ENCODE measurements around the gene C5orf24.
"Not testable (repeated sequence)": the region's sequence is repeated elsewhere in the genome, so short reads cannot be mapped to it uniquely, and the experiment has no call there.

The C5orf24 gene

DNA sequence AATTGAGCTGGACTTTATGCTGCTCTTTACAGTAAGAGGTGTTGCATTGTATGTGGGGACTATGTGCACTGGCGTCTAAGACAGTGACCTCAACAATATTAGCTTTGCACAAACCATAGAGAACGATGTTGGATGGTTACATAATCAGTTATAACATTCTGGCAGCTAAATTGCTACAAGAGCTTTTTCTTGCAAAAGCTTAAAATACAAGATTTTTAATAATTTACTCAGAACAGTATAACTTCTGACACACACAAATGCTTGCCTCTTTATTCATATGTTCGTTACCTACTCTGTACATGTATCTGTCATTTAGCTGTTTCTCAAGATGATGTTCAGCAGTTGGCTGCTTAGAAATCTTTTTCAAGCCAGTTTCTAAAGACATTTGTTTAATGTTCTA, 11.6 kb downstream of the C5orf24 start:
- Histone ChIP-seq H3K27me3 (ENCODE audit: control insufficient read depth, insufficient read depth, low read length) (no peaks in the 10 kb centered on the region), H3K36me3 (ENCODE audit: insufficient read depth, low read length) (peaks cover 64% of the 10 kb centered on the region), H3K4me1 (ENCODE audit: control insufficient read depth, insufficient read depth, low read length) (no peaks in the 10 kb centered on the region), H3K9me3 (replicated peaks; ENCODE audit: low read length) (no peaks in the 10 kb centered on the region), H3K4me3 (ENCODE audit: low read length) (no peak overlapping the region), H3K4me2 (ENCODE audit: low read length) (no peak overlapping the region), H3K9ac (ENCODE audit: low read depth, low read length) (no peak overlapping the region)

DNA sequence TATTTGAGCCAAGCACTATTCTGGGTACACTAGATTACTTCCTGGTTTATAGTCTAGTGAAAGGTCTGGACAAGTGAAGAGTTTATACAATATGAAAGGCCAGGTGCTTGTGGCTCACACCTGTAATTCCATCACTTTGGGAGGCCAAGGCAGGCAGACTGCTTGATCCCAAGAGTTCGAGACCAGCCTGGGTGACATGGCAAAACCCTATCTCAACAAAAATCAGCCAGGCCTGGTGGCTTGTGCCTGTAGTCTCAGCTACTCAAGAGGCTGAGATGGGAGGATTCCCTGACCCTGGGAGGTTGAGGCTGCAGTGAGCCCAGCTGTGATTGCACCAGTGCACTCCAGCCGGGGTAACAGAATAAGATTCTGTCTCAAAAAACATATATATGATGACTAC, 18.9 kb downstream of the C5orf24 start:
- no peaks in the 10 kb centered on the region for H3K4me1 ChIP-seq (ENCODE audit: control insufficient read depth, insufficient read depth, low read length)
- no peak overlapping the region for H3K4me2 ChIP-seq (ENCODE audit: low read length)
- no peak overlapping the region for H3K9ac ChIP-seq (ENCODE audit: low read depth, low read length)
- H3K4me3 ChIP-seq (ENCODE audit: low read length) = no peak overlapping the region
- no peaks in the 10 kb centered on the region for H3K27me3 ChIP-seq (ENCODE audit: control insufficient read depth, insufficient read depth, low read length)
- H3K36me3 ChIP-seq (ENCODE audit: insufficient read depth, low read length) = peaks cover 23% of the 10 kb centered on the region
- no peaks in the 10 kb centered on the region for H3K9me3 ChIP-seq (replicated peaks; ENCODE audit: low read length)

DNA sequence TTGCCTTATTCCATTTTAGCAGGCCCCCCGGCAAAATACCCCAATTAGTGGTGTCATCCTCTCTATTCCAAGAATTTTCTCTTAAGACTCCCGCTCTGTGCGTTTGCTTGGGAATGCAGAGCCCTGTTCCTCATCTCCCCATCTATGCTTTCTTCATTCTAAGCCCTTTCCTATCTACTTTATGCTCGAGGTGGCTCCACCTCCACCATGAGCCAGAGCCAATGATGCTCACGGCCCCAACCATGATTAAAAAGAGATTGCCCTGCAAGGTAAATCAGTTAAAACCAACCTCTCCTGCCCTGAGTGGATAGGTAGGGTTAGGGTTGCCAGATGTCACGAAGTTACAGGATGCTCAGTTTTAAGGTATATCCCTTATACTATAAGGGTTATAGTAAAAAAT, 27.7 kb downstream of the C5orf24 start:
- no peaks in the 10 kb centered on the region for H3K27me3 ChIP-seq (ENCODE audit: control insufficient read depth, insufficient read depth, low read length)
- peaks cover 11% of the 10 kb centered on the region for H3K4me1 ChIP-seq (ENCODE audit: control insufficient read depth, insufficient read depth, low read length)
- peak overlapping the region; percentile 91 for H3K4me2 ChIP-seq (ENCODE audit: low read length)
- H3K4me3 ChIP-seq (ENCODE audit: low read length) = peak overlapping the region; percentile 93
- H3K9me3 ChIP-seq (replicated peaks; ENCODE audit: low read length) = no peaks in the 10 kb centered on the region
- peak overlapping the region; percentile 95 for H3K9ac ChIP-seq (ENCODE audit: low read depth, low read length)
- no peaks in the 10 kb centered on the region for H3K36me3 ChIP-seq (ENCODE audit: insufficient read depth, low read length)

DNA sequence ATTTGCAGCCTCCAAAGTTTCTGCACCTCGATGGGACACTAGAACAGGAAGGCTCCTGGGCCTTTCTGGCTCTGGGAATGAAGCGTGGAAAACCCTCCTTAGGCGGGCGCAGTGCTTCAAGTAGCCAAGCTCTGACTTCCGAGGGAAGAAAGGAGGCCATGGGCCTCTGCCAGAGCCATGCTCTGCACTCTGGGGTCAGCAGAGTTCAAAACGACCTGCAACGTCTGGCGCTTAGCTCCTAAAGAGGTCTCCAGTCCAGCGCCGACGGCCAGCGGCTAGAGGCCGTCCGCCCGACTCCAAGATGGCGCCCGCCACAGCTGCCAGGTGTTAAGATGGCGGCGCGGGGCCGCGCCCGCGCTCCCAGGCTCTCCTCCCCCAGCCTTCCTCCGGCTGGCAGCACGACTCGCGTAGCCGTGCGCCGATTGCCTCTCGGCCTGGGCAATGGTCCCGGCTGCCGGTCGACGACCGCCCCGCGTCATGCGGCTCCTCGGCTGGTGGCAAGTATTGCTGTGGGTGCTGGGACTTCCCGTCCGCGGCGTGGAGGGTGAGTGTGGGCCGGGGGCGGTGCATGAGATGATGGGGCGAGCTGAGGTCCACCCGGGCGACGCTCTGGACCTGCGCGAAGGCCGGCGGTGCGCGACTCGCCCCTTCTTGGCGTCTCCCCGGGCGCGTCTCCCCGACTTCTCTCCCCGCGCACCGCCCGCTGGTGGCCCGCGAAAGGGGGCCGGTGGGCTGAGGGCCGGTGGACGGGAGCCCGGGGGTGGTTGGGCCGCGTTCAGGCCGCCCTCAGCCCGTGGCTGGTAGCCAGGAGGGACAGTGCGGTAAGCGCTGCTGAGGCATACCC, 28.4 kb downstream of the C5orf24 start, which contains the start of gene TXNDC15:
TXNDC15 (plus strand) TSS at position 385 of the 844 bp plus-strand sequence; CDS start at position 442, 57 bp downstream.
- Histone ChIP-seq H3K9me3 (replicated peaks; ENCODE audit: low read length) (no peaks in the 10 kb centered on the region), H3K4me3 (ENCODE audit: low read length) (peak within 1 kb of the TSS; percentile 93), H3K4me1 (ENCODE audit: control insufficient read depth, insufficient read depth, low read length) (peaks cover 11% of the 10 kb centered on the region)

DNA sequence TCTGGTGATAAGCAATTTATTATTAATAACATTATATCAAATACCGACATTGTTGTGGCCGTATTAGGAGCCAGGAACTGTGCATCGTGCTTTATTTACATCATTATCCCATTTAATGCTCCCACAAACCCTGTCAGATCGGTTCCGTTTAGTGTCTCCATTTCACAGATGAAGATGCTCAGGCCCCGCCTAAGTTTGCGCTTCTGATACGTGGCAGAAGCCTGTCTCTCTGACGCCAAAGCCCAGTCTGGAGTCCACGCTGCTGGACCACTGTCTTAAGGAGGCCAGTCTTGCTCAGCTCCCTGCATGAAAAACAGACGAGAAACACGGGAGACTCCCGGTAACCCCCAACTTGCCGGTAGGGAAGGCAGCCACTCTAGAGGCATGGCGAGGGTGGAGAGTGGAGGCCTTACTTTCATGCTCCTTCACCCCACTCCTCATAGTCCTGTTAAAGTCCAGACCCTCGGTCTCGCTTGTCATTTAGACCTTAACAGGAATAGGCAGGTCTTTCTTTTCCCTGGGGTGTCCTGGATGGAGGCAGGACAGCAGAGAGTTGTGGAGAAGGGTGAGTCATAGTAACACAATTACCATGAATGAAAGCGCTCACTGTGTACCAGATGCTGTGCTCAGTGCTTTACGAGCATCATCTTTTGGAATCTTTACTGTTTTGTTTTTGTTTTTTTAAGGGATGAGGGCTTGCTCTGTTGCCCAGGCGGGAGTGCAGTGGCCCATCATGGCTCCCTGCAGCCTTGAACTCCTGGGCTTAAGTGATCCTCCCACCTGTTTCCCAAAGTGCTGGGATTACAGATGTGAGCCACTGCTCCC, 29.3 kb downstream of the C5orf24 start:
- Histone ChIP-seq H3K4me3 (ENCODE audit: low read length) (peak overlapping the region; percentile 93), H3K27me3 (ENCODE audit: control insufficient read depth, insufficient read depth, low read length) (no peaks in the 10 kb centered on the region), H3K36me3 (ENCODE audit: insufficient read depth, low read length) (no peaks in the 10 kb centered on the region), H3K9ac (ENCODE audit: low read depth, low read length) (peak overlapping the region; percentile 95), H3K9me3 (replicated peaks; ENCODE audit: low read length) (no peaks in the 10 kb centered on the region), H3K4me2 (ENCODE audit: low read length) (peak overlapping the region; percentile 91), H3K4me1 (ENCODE audit: control insufficient read depth, insufficient read depth, low read length) (peaks cover 11% of the 10 kb centered on the region)

More for the DNA sequence above, 28.4 kb downstream of the C5orf24 start, which contains the start of gene TXNDC15:
- peak within 1 kb of the TSS; percentile 91 for H3K4me2 ChIP-seq (ENCODE audit: low read length)
- no peaks in the 10 kb centered on the region for H3K27me3 ChIP-seq (ENCODE audit: control insufficient read depth, insufficient read depth, low read length)
- no peaks in the 10 kb centered on the region for H3K36me3 ChIP-seq (ENCODE audit: insufficient read depth, low read length)
- peak within 1 kb of the TSS; percentile 95 for H3K9ac ChIP-seq (ENCODE audit: low read depth, low read length)

DNA sequence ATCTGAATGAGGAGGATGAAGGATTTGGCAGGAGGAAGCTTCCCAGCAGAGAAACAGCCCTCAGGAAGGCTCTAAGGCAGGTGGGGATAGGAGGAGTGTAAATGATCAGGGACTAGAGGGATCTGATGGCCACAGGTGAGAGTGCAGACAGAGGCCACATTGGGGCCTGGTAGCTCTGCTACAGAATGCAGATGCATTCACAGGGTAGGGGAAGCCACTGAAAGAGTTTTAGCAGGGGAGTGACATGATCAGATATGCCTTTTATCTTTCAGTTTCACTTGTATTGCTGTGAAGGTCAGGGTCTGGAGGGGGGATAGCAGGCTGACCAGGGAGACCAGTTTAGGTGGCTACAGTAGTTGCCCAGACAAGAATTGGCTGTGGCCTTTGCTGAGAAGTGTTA, 31.4 kb downstream of the C5orf24 start:
- H3K9ac ChIP-seq (ENCODE audit: low read depth, low read length) = no peak overlapping the region
- H3K4me1 ChIP-seq (ENCODE audit: control insufficient read depth, insufficient read depth, low read length) = peaks cover 11% of the 10 kb centered on the region
- H3K4me3 ChIP-seq (ENCODE audit: low read length) = no peak overlapping the region
- H3K36me3 ChIP-seq (ENCODE audit: insufficient read depth, low read length) = no peaks in the 10 kb centered on the region
- no peaks in the 10 kb centered on the region for H3K9me3 ChIP-seq (replicated peaks; ENCODE audit: low read length)
- H3K4me2 ChIP-seq (ENCODE audit: low read length) = no peak overlapping the region
- no peaks in the 10 kb centered on the region for H3K27me3 ChIP-seq (ENCODE audit: control insufficient read depth, insufficient read depth, low read length)

DNA sequence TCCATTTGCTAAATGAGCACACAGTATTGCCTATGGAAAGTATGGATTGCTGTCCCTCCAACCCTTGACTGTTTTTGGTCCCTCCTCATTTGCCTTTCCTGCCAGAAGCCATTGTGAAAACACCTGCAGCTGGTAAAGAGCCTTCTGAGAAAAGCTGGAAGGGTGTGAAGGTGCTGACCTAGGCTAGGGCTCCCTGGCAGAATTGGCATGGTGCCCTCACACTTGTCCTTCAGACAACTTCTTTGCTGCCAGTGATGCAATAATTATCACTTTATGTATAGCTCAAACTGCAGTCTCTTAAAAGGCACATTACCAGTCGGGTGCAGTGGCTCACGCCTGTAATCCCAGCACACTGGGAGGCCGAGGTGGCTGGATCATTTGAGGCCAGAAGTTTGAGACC, 32.6 kb downstream of the C5orf24 start:
- Histone ChIP-seq H3K9me3 (replicated peaks; ENCODE audit: low read length) (no peaks in the 10 kb centered on the region), H3K27me3 (ENCODE audit: control insufficient read depth, insufficient read depth, low read length) (no peaks in the 10 kb centered on the region), H3K4me2 (ENCODE audit: low read length) (no peak overlapping the region), H3K9ac (ENCODE audit: low read depth, low read length) (no peak overlapping the region), H3K4me3 (ENCODE audit: low read length) (no peak overlapping the region), H3K36me3 (ENCODE audit: insufficient read depth, low read length) (no peaks in the 10 kb centered on the region), H3K4me1 (ENCODE audit: control insufficient read depth, insufficient read depth, low read length) (peaks cover 11% of the 10 kb centered on the region)

DNA sequence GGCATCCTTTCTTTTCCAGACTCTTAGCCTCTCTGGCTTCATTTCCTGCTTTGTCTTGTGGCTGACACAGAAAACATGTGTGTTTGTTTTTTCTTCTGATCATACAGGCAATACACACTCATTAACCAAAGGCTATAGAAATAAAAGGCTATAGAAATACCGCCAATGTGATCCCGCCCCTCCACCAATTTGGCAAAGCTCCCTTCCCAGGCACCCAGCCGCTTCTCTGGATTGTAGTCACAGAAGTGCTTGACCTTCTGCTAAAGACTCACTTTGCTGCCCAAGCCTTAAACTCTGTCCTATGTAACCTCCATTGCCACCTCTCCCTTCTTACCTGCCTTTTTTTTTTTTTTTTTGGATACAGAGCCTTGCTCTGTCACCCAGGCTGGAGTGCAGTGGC, 33.7 kb downstream of the C5orf24 start:
- Histone ChIP-seq H3K9ac (ENCODE audit: low read depth, low read length) (no peak overlapping the region), H3K36me3 (ENCODE audit: insufficient read depth, low read length) (no peaks in the 10 kb centered on the region), H3K4me1 (ENCODE audit: control insufficient read depth, insufficient read depth, low read length) (peaks cover 4% of the 10 kb centered on the region), H3K9me3 (replicated peaks; ENCODE audit: low read length) (no peaks in the 10 kb centered on the region), H3K27me3 (ENCODE audit: control insufficient read depth, insufficient read depth, low read length) (no peaks in the 10 kb centered on the region), H3K4me2 (ENCODE audit: low read length) (no peak overlapping the region), H3K4me3 (ENCODE audit: low read length) (no peak overlapping the region)

DNA sequence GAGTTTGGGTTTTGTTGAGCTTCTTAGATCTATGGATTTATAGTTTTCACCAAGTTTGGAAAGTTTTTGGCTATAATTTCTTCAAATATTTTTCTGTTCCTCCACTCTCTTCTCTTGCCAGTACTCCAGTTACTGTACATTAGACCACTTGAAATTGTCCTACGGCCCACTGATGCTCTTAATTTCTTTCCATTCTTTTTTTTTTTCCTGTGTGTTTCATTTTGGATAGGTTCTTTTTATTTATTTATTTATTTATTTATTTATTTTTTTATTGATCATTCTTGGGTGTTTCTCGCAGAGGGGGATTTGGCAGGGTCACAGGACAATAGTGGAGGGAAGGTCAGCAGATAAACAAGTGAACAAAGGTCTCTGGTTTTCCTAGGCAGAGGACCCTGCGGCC, 35.2 kb downstream of the C5orf24 start:
- not testable (repeated sequence) for H3K9ac ChIP-seq (ENCODE audit: low read depth, low read length); H3K4me2 ChIP-seq (ENCODE audit: low read length); H3K4me3 ChIP-seq (ENCODE audit: low read length); H3K4me1 ChIP-seq (ENCODE audit: control insufficient read depth, insufficient read depth, low read length); H3K27me3 ChIP-seq (ENCODE audit: control insufficient read depth, insufficient read depth, low read length); H3K36me3 ChIP-seq (ENCODE audit: insufficient read depth, low read length); H3K9me3 ChIP-seq (replicated peaks; ENCODE audit: low read length)

DNA sequence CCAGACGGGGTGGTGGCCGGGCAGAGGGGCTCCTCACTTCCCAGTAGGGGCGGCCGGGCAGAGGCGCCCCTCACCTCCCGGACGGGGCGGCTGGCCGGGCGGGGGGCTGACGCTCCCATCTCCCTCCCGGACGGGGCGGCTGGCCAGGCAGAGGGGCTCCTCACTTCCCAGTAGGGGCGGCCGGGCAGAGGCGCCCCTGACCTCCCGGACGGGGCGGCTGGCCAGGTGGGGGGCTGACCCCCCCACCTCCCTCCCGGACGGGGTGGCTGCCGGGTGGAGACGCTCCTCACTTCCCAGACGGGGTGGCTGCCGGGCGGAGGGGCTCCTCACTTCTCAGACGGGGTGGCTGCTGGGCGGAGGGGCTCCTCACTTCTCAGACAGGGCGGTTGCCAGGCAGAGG, 35.9 kb downstream of the C5orf24 start:
- H3K9me3 ChIP-seq (replicated peaks; ENCODE audit: low read length); H3K27me3 ChIP-seq (ENCODE audit: control insufficient read depth, insufficient read depth, low read length); H3K36me3 ChIP-seq (ENCODE audit: insufficient read depth, low read length); H3K4me3 ChIP-seq (ENCODE audit: low read length); H3K4me1 ChIP-seq (ENCODE audit: control insufficient read depth, insufficient read depth, low read length); H3K9ac ChIP-seq (ENCODE audit: low read depth, low read length); H3K4me2 ChIP-seq (ENCODE audit: low read length): not testable (repeated sequence)

DNA sequence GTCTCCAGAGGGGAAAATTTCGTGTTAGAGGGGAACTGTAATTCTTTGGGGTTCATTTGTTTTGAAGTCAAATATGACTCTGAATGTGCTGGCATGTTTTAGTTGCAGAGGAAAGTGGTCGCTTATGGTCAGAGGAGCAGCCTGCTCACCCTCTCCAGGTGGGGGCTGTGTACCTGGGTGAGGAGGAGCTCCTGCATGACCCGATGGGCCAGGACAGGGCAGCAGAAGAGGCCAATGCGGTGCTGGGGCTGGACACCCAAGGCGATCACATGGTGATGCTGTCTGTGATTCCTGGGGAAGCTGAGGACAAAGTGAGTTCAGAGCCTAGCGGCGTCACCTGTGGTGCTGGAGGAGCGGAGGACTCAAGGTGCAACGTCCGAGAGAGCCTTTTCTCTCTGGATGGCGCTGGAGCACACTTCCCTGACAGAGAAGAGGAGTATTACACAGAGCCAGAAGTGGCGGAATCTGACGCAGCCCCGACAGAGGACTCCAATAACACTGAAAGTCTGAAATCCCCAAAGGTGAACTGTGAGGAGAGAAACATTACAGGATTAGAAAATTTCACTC, 41.9 kb downstream of the C5orf24 start:
- no peaks in the 10 kb centered on the region for H3K4me1 ChIP-seq (ENCODE audit: control insufficient read depth, insufficient read depth, low read length)
- no peak overlapping the region for H3K4me2 ChIP-seq (ENCODE audit: low read length)
- no peaks in the 10 kb centered on the region for H3K27me3 ChIP-seq (ENCODE audit: control insufficient read depth, insufficient read depth, low read length)
- no peaks in the 10 kb centered on the region for H3K9me3 ChIP-seq (replicated peaks; ENCODE audit: low read length)
- H3K9ac ChIP-seq (ENCODE audit: low read depth, low read length) = no peak overlapping the region
- no peak overlapping the region for H3K4me3 ChIP-seq (ENCODE audit: low read length)
- no peaks in the 10 kb centered on the region for H3K36me3 ChIP-seq (ENCODE audit: insufficient read depth, low read length)
